Esophagus muscularis mucosa (tissue), 4 donors: ENCODE data around the gene PFAS. TPM values are rescaled to one million over a fixed set of nuclear protein-coding genes. Genes with fewer than 3 reads are reported as not detected.
"Not testable (repeated sequence)": the region's sequence is repeated elsewhere in the genome, so short reads cannot be mapped to it uniquely, and the experiment has no call there.

Experiments
- DNase-seq: peaks from one replicate; pipeline ENCODE4 v3.0.0-alpha.2; 2017; ENCODE audit errors: extremely low spot score
- H3K27ac ChIP-seq, 4 donors: fragments of 200-600 bp; sonication (generic); replicated peaks in 1 of 4; 1 replicate in 3 of 4; 2 replicates in 1 of 4; pipeline ENCODE4 v1.5.1; 2016 to 2019; ENCODE audit warnings: mild to moderate bottlenecking in 1 of 4
- H3K27me3 ChIP-seq, 4 donors: fragments of 200-600 bp; sonication (generic); one replicate each; pipeline versions ENCODE4 v1.5.1 to v1.6.0; 2016 to 2019
- H3K36me3 ChIP-seq, 4 donors: fragments of 200-600 bp; sonication (generic); one replicate each; pipeline ENCODE4 v1.5.1; 2016 to 2019
- H3K4me1 ChIP-seq, 4 donors: fragments of 200-600 bp; sonication (generic); one replicate each; pipeline ENCODE4 v1.5.1; 2016 to 2019
- H3K4me3 ChIP-seq, 4 donors: fragments of 200-600 bp; sonication (generic); 1 replicate in 2 of 4; 2 replicates in 2 of 4; pipeline ENCODE4 v1.5.1; 2016 to 2019; ENCODE audit warnings: mild to moderate bottlenecking in 4 of 4, moderate library complexity in 1 of 4
- H3K9me3 ChIP-seq, 4 donors: fragments of 200-600 bp; sonication (generic); 1 replicate in 3 of 4; 2 replicates in 1 of 4; pipeline ENCODE4 v1.5.1; 2016 to 2019
- EP300 ChIP-seq: sonication (generic); formaldehyde crosslinking; IDR thresholded peaks from one replicate; pipeline ENCODE4 v1.6.1; 2017; ENCODE audit warnings: antibody characterized with exemption
- POLR2A ChIP-seq: fragments of 450-650 bp; IDR thresholded peaks from one replicate; pipeline ENCODE4 v1.6.1; 2017; ENCODE audit warnings: antibody characterized with exemption, moderate library complexity, mild to moderate bottlenecking, low read depth
- POLR2AphosphoS5 ChIP-seq, 2 donors: sonication (generic); formaldehyde crosslinking; IDR thresholded peaks; one replicate each; pipeline ENCODE4 v1.6.1; 2017; ENCODE audit warnings: antibody characterized with exemption in 2 of 2
- WGBS: methylation state at CpG from one replicate; pipeline ENCODE4 v1.1.5; 2018; 5-methylcytosine and 5-hydroxymethylcytosine counted together
- intact Hi-C: fragments of 100-400 bp; cut with DNase I; formaldehyde crosslinking; loops from one replicate; pipeline ENCODE4 v1.15.1; 2023
- total RNA-seq, 4 donors: library from RNA; depleted of rRNA; stranded (reverse); fragments of >200 nt; gene quantifications; one replicate each; pipeline versions ENCODE4 v1.1.0 to v1.2.1, GENCODE V29; 2016
- TF ChIP-seq, protein P1 (sequence below), 3 experiments: fragments of 200-600 bp in 2 of 3; fragments of 450-650 bp in 1 of 3; sonication (generic) in 2 of 3; IDR thresholded peaks; one replicate each; pipeline ENCODE4 v1.5.1; 2017 to 2019; ENCODE audit warnings: antibody characterized with exemption in 3 of 3, mild to moderate bottlenecking in 2 of 3, moderate library complexity in 1 of 3

PFAS gene
- total RNA-seq, 4 donors from 2014 or later, result 8.8 to 15.2 (median 11.2) TPM

DNA sequence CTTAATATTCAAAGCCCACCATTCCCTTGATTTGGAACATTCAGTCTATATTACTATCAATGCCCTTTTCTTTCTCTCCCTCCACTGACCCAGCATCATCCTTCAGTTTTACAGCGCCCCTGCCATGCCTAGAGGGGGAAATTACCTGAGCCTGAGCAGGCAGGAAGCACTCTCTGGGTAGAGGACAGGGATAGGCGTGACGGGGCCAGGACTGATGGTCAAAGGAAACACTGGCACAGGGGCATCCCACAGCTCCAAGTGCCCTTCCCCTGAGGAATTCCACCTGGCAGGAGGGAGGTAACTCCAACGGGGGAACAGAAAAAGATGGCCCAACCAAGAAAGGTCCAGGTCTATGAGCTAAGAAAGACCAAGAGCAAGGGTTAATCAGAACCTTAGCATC, 11.2 kb upstream of the PFAS start:
- WGBS, result 83% methylated on average over 4 of the region's 4 CpGs
- no peak overlapping the region for H3K27ac ChIP-seq
- DNase-seq, result no peak
- peaks cover 76 to 97% (median 90%) of the 10 kb centered on the region in 4 donors for H3K36me3 ChIP-seq
- no peak overlapping the region for H3K4me3 ChIP-seq
- no peaks in the 10 kb centered on the region for H3K27me3 ChIP-seq
- TF ChIP-seq POLR2A (no peak), EP300 (no peak), POLR2AphosphoS5 (IDR thresholded peaks at IDR 0.05) (no peak)
- TF ChIP-seq, protein P1, sequence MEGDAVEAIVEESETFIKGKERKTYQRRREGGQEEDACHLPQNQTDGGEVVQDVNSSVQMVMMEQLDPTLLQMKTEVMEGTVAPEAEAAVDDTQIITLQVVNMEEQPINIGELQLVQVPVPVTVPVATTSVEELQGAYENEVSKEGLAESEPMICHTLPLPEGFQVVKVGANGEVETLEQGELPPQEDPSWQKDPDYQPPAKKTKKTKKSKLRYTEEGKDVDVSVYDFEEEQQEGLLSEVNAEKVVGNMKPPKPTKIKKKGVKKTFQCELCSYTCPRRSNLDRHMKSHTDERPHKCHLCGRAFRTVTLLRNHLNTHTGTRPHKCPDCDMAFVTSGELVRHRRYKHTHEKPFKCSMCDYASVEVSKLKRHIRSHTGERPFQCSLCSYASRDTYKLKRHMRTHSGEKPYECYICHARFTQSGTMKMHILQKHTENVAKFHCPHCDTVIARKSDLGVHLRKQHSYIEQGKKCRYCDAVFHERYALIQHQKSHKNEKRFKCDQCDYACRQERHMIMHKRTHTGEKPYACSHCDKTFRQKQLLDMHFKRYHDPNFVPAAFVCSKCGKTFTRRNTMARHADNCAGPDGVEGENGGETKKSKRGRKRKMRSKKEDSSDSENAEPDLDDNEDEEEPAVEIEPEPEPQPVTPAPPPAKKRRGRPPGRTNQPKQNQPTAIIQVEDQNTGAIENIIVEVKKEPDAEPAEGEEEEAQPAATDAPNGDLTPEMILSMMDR (IDR thresholded peaks at IDR 0.05), result no peak
- H3K9me3 ChIP-seq, result no peaks in the 10 kb centered on the region
- intact Hi-C loops, result no loop called here
- no peaks in the 10 kb centered on the region for H3K4me1 ChIP-seq

DNA sequence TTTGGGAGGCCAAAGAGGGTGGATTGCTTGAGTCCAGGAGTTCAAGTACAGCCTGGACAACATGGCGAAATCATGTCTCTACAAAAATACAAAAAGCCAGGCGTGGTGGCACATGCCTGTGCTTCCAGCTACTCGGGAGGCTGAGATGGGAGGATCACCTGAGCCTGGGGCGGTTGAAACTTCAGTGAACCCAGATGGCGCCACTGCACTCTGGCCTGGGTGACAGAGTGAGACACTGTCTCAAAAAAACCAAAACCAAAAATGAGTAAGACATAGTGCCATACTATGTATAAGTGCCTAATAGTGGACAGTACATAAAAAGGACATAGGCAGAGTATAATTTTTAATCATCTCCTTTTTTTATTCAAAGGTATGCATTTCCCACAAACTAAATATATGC, 5.3 kb upstream of the PFAS start:
- peaks cover 29 to 56% (median 33%) of the 10 kb centered on the region in 4 donors for H3K36me3 ChIP-seq
- no peaks in the 10 kb centered on the region for H3K9me3 ChIP-seq
- WGBS, result 94% methylated on average over 5 of the region's 5 CpGs

DNA sequence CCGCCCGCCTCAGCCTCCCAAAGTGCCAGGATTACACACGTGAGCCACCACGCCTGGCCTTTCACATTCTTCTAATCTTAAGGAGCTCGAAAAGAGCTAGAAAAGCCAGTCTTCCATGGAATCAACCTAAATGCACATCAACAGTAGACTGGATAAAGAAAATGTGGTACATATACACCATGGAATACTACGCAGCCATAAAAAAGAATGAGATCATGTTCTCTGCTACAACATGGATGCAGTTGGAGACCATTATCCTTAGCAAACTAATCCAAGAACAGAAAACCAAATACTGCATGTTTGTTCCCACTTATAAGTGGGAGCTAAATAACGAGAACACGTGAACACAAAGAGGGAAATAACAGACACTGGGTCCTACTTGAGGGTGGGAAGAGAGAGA, 4.3 kb upstream of the PFAS start:
- Histone ChIP-seq H3K9me3 (no peaks in the 10 kb centered on the region), H3K27ac (no peak overlapping the region), H3K4me1 (peaks cover 10 to 29% (median 22%) of the 10 kb centered on the region in 4 donors), H3K36me3 (peaks cover 23 to 47% (median 24%) of the 10 kb centered on the region in 4 donors), H3K4me3 (no peak overlapping the region), H3K27me3 (no peaks in the 10 kb centered on the region)
- intact Hi-C loops, result loop anchor here (5.0 kb wide), 1 partner anchor 43 kb away; the partner anchor contains the start of gene RANGRF
- 96% methylated on average over 8 of the region's 8 CpGs for WGBS
- DNase-seq, result no peak
- no peak for TF ChIP-seq POLR2A
- no peak for TF ChIP-seq EP300
- no peak for TF ChIP-seq POLR2AphosphoS5 (IDR thresholded peaks at IDR 0.05)
- TF ChIP-seq, protein P1 (IDR thresholded peaks at IDR 0.05), result no peak

More for the DNA sequence above, 5.3 kb upstream of the PFAS start:
- TF ChIP-seq, protein P1 (IDR thresholded peaks at IDR 0.05), result no peak
- TF ChIP-seq POLR2AphosphoS5 (IDR thresholded peaks at IDR 0.05), result no peak
- no peak for TF ChIP-seq EP300
- TF ChIP-seq POLR2A, result no peak
- intact Hi-C loops, result no loop called here
- H3K4me3 ChIP-seq, result no peak overlapping the region
- H3K27ac ChIP-seq, result no peak overlapping the region
- H3K27me3 ChIP-seq, result no peaks in the 10 kb centered on the region
- peaks cover 5 to 24% (median 18%) of the 10 kb centered on the region in 4 donors for H3K4me1 ChIP-seq
- DNase-seq, result no peak

DNA sequence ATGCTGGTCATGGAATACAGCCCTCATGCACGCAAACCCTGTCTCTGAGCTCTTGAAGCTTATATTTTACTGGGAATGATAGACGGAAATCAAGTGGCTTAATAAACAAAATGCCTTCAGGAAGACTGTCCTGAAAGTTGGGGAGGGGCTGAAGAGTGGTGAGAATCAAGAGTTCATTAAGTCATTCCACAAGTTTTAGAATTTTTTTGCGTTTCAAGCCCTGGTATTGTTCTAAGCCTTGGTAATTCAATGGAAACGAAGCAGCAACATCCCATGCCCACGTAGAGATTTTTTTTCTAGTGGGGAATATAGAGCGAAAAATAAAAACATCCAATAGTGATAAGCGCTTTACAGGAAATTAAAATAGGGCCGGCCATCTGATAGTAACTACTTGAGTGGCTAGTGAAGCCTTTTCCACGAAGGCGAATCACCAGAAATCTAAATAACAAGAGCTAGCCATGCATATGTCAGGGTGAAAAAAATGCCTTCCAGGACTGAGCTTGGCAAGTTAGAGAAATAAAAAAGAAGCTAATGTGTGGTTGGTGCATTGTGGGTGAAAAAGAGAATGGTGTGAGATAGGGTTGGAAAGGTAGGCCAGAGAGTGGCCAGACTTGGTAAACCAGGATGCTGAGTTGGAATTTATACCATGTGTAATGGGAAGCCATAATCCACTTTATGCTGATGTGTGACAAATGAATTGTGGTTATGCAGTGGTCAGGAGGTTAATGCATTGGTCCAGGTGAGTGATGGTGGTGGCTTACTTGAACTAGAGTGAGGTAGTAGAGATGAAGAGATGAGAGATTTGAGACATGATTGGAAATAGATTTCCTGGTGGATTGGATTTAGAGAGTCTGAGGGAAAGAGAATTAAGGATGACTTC, 772 bp downstream of the PFAS start:
- no peaks in the 10 kb centered on the region for H3K9me3 ChIP-seq
- no peak for DNase-seq
- 14% methylated on average over 10 of the region's 10 CpGs for WGBS
- no peaks in the 10 kb centered on the region for H3K27me3 ChIP-seq
- peak overlapping the region; percentile 70 to 89 (median 72) for H3K4me3 ChIP-seq
- peaks cover 13 to 33% (median 26%) of the 10 kb centered on the region in 4 donors for H3K4me1 ChIP-seq
- peak overlapping the region; percentile 97 to 99 (median 98) for H3K27ac ChIP-seq
- intact Hi-C loops, result loop anchor here (5.0 kb wide), 1 partner anchor 37 kb away; the partner anchor contains the start of gene RANGRF
- H3K36me3 ChIP-seq, result peaks cover 5 to 22% (median 13%) of the 10 kb centered on the region in 4 donors
- no peak for TF ChIP-seq POLR2AphosphoS5 (IDR thresholded peaks at IDR 0.05)
- TF ChIP-seq POLR2A, result no peak
- TF ChIP-seq, protein P1 (IDR thresholded peaks at IDR 0.05), result no peak
- TF ChIP-seq EP300, result no peak

DNA sequence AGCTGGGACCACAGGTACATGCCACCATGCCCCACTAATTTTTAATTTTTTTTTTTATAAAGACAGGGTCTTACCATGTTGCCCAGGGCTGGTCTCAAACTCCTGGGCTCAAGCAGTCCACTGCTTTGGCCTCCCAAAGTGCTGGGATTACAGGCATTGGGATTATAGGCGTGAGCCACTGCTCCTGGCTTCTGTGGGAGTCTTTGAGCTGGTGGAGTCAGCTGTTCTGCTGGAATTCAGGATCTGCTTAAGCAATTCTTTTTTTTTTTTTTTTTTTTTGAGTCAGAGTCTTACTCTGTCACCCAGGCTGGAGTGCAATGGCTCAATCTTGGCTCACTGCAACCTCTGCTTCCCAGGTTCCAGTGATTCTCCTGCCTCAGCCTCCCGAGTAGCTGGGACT, 2.3 kb downstream of the PFAS start:
- intact Hi-C loops, H3K4me3 ChIP-seq: not testable (repeated sequence)

More for the DNA sequence above, 2.3 kb downstream of the PFAS start:
- H3K27me3 ChIP-seq, H3K27ac ChIP-seq, DNase-seq, H3K9me3 ChIP-seq: not testable (repeated sequence)
- 60% methylated on average over 2 of the region's 2 CpGs for WGBS
- Histone ChIP-seq H3K4me1 (peaks cover 11 to 28% (median 23%) of the 10 kb centered on the region in 4 donors), H3K36me3 (peaks cover 4 to 29% (median 27%) of the 10 kb centered on the region in 4 donors)
